GM18526 (cell line): ENCODE data around the gene NLGN2.

ENCODE experiments used
- POLR2A ChIP-seq: IDR thresholded peaks from 3 replicates; pipeline ENCODE4 v1.6.1; 2011; ENCODE audit not compliant: insufficient read length; ENCODE audit errors: extremely low read depth

NLGN2 gene

DNA sequence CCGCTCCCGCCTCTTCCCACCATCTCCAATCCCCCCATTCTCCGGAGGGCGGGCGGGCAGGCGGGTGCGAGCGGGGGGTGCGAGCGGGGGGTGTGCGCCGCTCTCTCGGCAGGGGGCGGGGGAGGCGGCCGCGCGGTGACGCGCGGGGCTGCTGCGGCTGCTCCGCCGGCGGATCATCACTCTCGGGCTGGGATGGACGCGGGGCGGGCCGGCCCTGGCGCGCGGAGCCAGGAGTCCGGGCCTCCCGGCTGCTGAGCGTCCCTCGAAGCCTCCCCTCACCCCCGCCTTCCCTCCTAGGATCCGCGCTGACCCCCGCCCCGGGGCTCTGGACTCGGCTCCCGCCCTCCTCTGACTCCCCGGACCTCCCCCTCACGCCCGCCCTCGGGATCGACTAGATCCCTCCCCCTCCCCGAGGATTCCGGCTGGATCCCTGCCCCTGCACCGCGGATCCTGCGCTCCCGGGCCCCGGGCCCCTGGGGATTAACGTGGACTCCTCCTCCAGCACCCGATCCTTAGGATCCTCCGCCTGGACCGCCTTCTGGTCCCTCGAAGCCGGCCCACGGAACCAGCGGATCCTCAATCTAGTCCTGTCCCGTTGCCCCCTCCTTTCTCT lies 2.8 kb upstream of the NLGN2 start:
- TF ChIP-seq POLR2A = no peak

DNA sequence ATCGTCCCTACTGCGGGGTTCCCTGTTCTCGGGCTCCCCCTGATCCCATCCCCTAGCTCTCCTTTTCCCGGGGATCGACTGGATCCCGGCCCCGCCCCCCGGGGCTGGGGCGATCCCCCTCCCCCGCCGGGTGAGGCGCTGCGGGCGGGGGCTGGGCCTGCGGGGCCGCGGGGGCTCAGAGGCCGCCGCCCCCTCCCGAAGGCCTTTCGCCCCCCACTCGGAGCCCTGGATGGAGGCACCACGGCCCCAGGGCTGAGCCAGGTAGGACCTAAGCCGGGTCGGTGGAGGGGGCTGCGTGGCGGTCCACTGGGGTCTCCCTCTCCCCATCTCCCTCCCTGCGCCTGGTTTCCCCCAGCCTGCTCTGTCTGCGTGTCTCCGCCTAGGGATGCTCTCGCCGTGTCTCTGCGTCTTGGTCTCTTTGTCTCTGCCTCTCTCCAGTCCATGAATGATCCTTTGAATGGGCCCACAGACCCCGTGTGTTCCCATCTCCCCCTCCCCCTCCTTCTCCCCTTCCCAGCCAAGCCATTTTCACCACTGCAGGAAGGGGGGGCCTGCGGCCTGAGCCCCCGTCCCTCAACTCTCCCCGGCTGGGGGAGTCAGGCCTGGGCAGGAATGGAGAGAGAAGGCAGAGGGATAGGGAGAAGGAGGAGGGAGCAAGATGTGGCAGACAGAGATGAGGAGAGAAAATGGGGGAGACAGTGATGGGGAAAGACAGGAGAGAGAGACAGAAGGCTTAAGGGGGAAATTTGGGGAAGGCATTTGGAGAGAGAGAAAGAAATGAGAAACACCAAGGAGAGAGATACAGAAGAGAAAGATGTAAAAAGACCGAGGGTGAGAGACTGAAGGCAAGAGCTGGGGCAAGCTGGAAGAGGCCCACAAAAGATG lies 2.1 kb upstream of the NLGN2 start:
- TF ChIP-seq POLR2A = no peak

DNA sequence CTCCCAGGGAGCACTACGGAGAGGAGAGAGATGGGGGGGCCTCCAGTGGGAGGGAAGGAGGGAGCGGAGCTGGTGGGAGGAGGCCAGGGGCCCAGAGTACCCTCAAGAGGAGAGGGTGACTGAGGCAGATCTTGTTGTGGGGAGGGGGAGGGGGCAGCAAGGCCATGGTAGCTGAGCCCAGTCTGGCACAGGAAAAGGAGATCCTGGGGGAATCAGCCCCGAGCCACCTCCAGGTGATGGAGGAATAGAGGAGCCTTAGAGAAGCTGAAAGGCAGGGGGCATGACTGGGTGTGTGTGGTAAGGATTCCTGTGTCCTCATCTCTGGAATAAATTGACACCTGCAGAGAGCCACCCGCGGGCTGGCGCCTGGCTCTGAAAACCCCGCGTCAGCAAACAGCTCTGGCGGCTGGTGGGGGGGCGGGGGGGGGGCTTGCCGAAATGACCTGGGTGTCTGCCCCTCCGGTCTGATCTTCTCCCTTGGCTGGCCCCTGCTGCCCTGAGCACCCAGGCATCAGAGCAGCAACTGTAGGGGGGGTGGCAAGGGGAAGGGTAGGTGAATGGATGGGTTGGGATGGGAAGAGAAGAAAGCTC lies 1.3 kb upstream of the NLGN2 start:
- no peak for TF ChIP-seq POLR2A

DNA sequence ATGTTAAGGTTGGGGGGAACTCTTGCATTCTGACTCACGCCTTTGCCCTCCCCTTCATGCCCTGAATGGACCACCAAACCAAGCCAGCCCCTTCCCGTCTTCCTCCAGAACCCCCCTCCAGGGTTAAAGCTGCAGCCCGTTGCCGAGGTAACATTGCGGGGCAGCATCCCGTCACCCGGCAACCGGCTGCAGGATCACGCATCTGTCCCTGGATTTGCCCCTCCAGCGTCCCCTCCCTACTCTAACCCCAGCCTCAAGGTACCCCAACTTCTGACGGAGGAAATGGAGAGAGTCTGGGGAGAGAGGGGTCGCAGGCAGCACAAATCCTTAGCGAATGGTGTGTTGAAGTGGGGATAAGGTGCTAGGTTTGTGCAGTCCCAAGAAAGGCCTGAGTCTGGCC lies 563 bp upstream of the NLGN2 start:
- TF ChIP-seq POLR2A = no peak

DNA sequence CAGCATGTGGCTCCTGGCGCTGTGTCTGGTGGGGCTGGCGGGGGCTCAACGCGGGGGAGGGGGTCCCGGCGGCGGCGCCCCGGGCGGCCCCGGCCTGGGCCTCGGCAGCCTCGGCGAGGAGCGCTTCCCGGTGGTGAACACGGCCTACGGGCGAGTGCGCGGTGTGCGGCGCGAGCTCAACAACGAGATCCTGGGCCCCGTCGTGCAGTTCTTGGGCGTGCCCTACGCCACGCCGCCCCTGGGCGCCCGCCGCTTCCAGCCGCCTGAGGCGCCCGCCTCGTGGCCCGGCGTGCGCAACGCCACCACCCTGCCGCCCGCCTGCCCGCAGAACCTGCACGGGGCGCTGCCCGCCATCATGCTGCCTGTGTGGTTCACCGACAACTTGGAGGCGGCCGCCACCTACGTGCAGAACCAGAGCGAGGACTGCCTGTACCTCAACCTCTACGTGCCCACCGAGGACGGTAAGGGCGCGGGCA lies 645 bp downstream of the NLGN2 start:
- no peak for TF ChIP-seq POLR2A

DNA sequence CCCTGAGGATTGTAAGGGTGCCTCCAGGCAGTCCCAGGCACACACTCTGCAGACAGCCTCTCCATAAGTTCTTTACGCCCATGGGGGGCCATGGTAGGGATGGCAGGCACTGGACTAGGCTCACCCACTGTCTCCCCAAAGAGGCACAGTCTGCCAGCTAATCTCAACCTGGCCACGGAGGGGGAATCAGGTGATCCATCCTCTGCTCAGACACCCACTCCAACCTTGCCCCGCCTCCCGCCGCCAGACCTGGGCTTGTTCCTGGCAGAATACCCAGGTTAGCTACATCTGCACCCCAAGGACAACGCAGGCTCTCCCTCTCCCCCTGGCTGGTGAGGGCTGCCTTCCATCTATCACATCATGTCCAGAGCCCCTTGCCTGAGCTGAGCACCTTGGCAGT lies 1.2 kb downstream of the NLGN2 start:
- TF ChIP-seq POLR2A = no peak

DNA sequence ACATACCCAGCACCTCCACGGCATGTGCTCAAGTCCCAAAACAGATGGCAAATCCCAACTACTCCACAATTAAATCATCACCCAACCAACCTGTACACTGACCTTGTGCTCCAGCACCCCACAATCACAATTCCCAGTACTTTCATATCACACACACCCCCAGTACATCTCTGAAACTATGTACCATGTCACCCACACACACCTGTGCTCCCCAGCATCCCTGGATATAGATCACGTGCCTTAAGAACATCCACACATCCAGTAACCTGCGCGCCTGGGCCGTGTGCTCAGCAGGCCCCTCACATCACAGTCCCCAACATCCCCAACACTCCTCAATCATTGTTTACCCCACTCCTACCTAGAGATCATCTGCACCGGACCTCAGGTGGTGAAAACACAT lies 2.1 kb downstream of the NLGN2 start:
- no peak for TF ChIP-seq POLR2A

DNA sequence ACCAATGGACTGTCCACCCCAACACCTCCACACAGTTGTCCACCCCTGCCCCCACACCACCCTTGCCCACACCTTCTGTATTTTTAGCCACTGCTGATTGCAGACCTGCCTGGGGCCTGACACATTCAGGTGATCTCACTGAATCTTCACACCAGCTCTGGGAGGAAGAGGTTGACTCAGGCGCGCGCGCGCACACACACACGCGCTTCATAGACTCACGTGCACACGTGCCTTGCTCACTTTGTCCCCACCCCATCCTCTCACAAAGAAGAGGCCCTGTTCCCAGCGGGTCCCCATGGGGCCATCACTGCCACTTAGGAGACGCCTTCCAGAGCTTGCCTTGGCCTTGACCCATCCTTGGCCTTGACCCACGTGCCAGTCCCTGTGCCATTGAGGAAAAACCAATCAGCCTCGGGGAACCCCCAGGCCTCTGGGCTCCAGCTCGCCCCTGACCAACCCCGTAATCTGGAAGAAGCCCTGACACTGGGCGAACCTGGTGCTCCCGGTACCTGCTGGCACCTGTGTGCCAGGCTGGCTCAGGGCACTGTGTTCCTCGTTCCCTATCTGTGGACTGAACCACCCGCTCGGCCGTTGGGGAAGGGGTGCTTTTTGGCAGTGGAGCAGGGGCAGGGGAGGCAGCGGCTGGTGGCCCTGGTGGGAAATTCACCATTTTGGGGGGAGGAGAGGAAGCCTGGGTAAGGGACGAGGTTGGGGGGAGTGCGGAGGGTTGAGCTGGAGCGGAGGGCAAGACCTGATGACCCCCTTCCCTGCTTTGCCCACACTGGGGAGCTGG lies 3.2 kb downstream of the NLGN2 start:
- TF ChIP-seq POLR2A = no peak

DNA sequence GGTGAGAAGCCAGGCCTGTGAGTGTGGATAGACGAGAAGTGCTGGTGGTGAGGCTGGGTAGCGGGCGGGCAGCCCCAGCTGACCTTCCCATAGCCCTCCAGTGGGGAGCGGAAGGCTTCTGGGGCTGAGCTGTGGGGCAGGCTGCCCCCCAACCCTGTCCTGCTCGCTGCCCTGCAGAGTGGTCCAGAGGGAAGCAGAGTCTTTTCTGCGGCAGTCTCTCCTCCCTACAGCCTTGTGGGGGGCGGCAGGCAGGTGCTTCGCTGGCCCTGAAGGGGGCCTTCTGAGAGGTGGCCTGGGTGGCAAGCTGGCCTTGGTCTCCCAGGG lies 3.7 kb downstream of the NLGN2 start:
- TF ChIP-seq POLR2A = no peak

DNA sequence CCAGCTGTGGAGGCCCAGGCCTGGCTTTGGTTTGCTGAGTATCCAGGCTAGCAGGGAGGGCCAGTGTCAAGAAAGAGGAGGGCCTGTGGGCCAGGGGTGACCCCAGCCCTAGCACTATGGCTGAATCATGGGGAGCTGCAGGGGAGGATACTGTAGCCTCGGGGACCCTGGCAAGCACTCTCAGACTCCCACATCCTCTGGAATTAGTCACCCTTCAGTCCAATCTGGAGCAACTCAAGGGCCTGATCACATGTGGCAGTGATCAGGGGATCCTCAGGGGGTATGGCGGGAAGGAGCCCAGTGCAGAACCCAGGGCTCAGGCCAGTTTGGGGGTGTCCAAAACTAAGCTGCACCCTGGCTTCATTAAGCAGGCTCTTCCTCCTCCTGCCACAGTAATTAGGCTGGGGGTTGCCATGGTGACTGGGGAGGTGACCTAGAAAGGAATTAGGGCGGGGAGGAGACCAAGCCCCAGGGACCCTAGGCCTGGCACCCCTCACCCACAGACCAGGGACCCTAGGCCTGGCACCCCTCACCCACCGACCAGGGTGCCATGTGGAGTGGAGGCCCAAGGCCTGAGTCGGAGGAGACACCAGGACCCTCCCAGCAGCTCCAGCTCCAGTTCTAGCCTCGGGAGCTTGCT lies 5.8 kb downstream of the NLGN2 start:
- no peak for TF ChIP-seq POLR2A

DNA sequence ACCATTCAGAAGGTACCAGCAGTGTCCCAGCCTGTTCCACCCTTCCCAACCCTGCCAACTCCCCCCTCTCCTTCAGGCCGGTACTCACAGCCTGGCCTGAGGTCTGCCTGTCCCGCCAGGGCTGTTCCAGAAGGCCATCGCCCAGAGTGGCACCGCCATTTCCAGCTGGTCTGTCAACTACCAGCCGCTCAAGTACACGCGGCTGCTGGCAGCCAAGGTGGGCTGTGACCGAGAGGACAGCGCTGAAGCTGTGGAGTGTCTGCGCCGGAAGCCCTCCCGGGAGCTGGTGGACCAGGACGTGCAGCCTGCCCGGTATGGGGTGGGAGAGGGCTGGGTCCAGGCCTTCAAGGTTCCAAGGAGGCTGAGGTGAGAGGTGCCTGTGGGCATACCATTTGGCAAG lies 7.2 kb downstream of the NLGN2 start:
- no peak for TF ChIP-seq POLR2A

DNA sequence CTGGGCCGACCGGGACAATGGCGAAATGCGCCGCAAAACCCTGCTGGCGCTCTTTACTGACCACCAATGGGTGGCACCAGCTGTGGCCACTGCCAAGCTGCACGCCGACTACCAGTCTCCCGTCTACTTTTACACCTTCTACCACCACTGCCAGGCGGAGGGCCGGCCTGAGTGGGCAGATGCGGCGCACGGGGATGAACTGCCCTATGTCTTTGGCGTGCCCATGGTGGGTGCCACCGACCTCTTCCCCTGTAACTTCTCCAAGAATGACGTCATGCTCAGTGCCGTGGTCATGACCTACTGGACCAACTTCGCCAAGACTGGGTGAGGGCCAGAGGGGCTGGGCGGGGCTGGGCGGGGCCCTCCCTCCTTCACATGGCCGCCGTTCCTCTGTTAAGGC lies 8.1 kb downstream of the NLGN2 start:
- TF ChIP-seq POLR2A = no peak

DNA sequence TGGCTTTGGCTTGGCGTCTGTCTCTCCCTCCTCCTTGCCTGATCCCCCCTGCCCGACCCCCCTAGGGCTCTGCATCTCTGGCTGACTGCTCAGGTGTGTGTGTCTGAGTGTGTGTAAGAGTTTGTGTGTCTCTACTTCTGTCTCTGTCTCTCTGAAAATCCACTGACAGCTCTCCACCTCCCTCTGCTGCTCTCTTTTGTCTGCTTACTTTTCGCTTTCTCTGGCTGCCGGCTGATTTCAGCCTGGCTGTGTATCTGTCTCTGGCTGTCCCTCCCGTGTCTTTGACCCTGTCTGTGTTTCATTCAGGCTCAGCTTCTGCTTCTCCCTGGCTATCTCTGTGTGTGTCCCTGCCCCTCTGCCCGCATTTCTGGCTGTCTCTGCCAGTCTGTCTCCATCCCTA lies 8.7 kb downstream of the NLGN2 start:
- TF ChIP-seq POLR2A = no peak

DNA sequence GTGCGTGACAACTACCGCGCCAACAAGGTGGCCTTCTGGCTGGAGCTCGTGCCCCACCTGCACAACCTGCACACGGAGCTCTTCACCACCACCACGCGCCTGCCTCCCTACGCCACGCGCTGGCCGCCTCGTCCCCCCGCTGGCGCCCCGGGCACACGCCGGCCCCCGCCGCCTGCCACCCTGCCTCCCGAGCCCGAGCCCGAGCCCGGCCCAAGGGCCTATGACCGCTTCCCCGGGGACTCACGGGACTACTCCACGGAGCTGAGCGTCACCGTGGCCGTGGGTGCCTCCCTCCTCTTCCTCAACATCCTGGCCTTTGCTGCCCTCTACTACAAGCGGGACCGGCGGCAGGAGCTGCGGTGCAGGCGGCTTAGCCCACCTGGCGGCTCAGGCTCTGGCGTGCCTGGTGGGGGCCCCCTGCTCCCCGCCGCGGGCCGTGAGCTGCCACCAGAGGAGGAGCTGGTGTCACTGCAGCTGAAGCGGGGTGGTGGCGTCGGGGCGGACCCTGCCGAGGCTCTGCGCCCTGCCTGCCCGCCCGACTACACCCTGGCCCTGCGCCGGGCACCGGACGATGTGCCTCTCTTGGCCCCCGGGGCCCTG lies 9.5 kb downstream of the NLGN2 start:
- no peak for TF ChIP-seq POLR2A
